ENCODE results near the gene LAMTOR1. TPM values are rescaled to one million over a fixed set of nuclear protein-coding genes. Genes with fewer than 3 reads are reported as not detected.

The LAMTOR1 gene
- total RNA-seq, 4 donors from 2014 or later, result 84.6 to 128 (median 91.9) TPM

Small RNA genes lying within 50 kb of the gene (small RNA-seq; reads per million reads assigned to genes)
- gene MIR3165 (not detected), gene RNU6-72P (not detected)

Other genes starting within 250 kb of the LAMTOR1 start
- gene DEFB131B, start 224.8 kb downstream of the LAMTOR1 start, total RNA-seq, result not detected
- gene XNDC1N, start 174.7 kb downstream of the LAMTOR1 start, total RNA-seq, result 1 to 10 TPM; 3.1 to 8.2 (median 6.4) TPM
- gene RNF121, start 174.3 kb downstream of the LAMTOR1 start, total RNA-seq, result 10 to 100 TPM; 14.3 to 21.4 (median 17.8) TPM
- gene IL18BP, start 104.4 kb downstream of the LAMTOR1 start, total RNA-seq, result 10 to 100 TPM in 1 of 4 donors, 1 to 10 TPM in 3; 3.5 to 14.1 (median 5.3) TPM
- 100 to 1,000 TPM; 121 to 365 (median 225) TPM for gene NUMA1, start 22.8 kb downstream of the LAMTOR1 start, total RNA-seq
- 1 to 10 TPM; 3.2 to 7.0 (median 4.5) TPM for gene LRRC51, start 22.4 kb downstream of the LAMTOR1 start, total RNA-seq
- gene TOMT, start 2.6 kb upstream of the LAMTOR1 start, total RNA-seq, result not detected
- 10 to 100 TPM; 17.3 to 28.6 (median 21.1) TPM for gene ANAPC15, start 9.4 kb upstream of the LAMTOR1 start, total RNA-seq
- under 1 TPM in 2 of 4 donors, not detected in 2; 0.68 to 0.88 TPM for gene FOLR3, start 32.4 kb upstream of the LAMTOR1 start, total RNA-seq
- gene FOLR1, start 88.8 kb upstream of the LAMTOR1 start, total RNA-seq, result not detected
- gene FOLR2, start 113.5 kb upstream of the LAMTOR1 start, total RNA-seq, result 100 to 1,000 TPM in 3 of 4 donors, 10 to 100 TPM in 1; 75.9 to 140 (median 136) TPM
- gene INPPL1, start 121.5 kb upstream of the LAMTOR1 start, total RNA-seq, result 10 to 100 TPM; 43.8 to 80.3 (median 60.3) TPM
- gene PHOX2A, start 140.9 kb upstream of the LAMTOR1 start, total RNA-seq, result not detected